Measurements from ENCODE around the gene NAT8L. TPM values are rescaled to one million over a fixed set of nuclear protein-coding genes. Genes with fewer than 3 reads are reported as not detected.

The NAT8L gene
- polyA plus RNA-seq, 1 donor from 2014 or later = 12.6 TPM

- H3K4me3 ChIP-seq (ENCODE audit: low read length) = no peak overlapping the region
- no peaks in the 10 kb centered on the region for H3K79me2 ChIP-seq (replicated peaks; ENCODE audit: insufficient read depth, low read length)
- no peak overlapping the region for H3K27ac ChIP-seq (ENCODE audit: low read length)
- H3K36me3 ChIP-seq (ENCODE audit: insufficient read depth, low read length) = no peaks in the 10 kb centered on the region
- no peak overlapping the region for H3K4me2 ChIP-seq (ENCODE audit: low read length)
- no peaks in the 10 kb centered on the region for H3F3A ChIP-seq (ENCODE audit: insufficient read depth, low read length, poor library complexity, severe bottlenecking)
- no peak for TF ChIP-seq POLR2AphosphoS5 (IDR thresholded peaks at IDR 0.05)
- TF ChIP-seq CTCF (IDR thresholded peaks at IDR 0.05; ENCODE audit: poor library complexity, severe bottlenecking) = no peak
- no peak for TF ChIP-seq EP300 (conservative IDR thresholded peaks at IDR 0.05; ENCODE audit: poor library complexity, severe bottlenecking)
- TF ChIP-seq REST (IDR thresholded peaks at IDR 0.05; ENCODE audit: borderline replicate concordance) = no peak
- TF ChIP-seq TAF1 (IDR thresholded peaks at IDR 0.05; ENCODE audit: low read depth) = no peak
- TF ChIP-seq MXI1 (conservative IDR thresholded peaks at IDR 0.05; ENCODE audit: poor library complexity, severe bottlenecking) = no peak
- TF ChIP-seq EZH2 (IDR thresholded peaks at IDR 0.05; ENCODE audit: borderline replicate concordance, insufficient read depth, low read length, poor library complexity, severe bottlenecking) = no peak
- TF ChIP-seq RAD21 (conservative IDR thresholded peaks at IDR 0.05) = no peak
- no peak for TF ChIP-seq SMC3 (conservative IDR thresholded peaks at IDR 0.05; ENCODE audit: poor library complexity)
- no peaks in the 10 kb centered on the region for H3K9me3 ChIP-seq (ENCODE audit: low read length)
- no peaks in the 10 kb centered on the region for H4K20me1 ChIP-seq (ENCODE audit: insufficient read depth)
- H3K9ac ChIP-seq (ENCODE audit: low read length) = no peak overlapping the region
- H3K27me3 ChIP-seq (ENCODE audit: insufficient read depth, low read depth, low read length) = no peaks in the 10 kb centered on the region
- H3K9me2 ChIP-seq (ENCODE audit: insufficient read depth, low read length) = no peaks in the 10 kb centered on the region
- H2AFZ ChIP-seq (ENCODE audit: low read depth, low read length) = no peak overlapping the region
Observed at GRCh38 chr4:2085496-2085901, 26.4 kb downstream of the NAT8L start.

- Histone ChIP-seq H3K36me3 (ENCODE audit: insufficient read depth, low read length) (no peaks in the 10 kb centered on the region), H3K9me3 (ENCODE audit: low read length) (no peaks in the 10 kb centered on the region), H3K9ac (ENCODE audit: low read length) (no peak overlapping the region), H3K4me2 (ENCODE audit: low read length) (no peak overlapping the region), H3K4me3 (ENCODE audit: low read length) (no peak overlapping the region), H2AFZ (ENCODE audit: low read depth, low read length) (no peak overlapping the region), H3K27me3 (ENCODE audit: insufficient read depth, low read depth, low read length) (no peaks in the 10 kb centered on the region), H3K27ac (ENCODE audit: low read length) (no peak overlapping the region), H3F3A (ENCODE audit: insufficient read depth, low read length, poor library complexity, severe bottlenecking) (no peaks in the 10 kb centered on the region), H3K9me2 (ENCODE audit: insufficient read depth, low read length) (no peaks in the 10 kb centered on the region), H3K79me2 (replicated peaks; ENCODE audit: insufficient read depth, low read length) (no peaks in the 10 kb centered on the region), H4K20me1 (ENCODE audit: insufficient read depth) (no peaks in the 10 kb centered on the region)
- no peak for TF ChIP-seq EZH2 (IDR thresholded peaks at IDR 0.05; ENCODE audit: borderline replicate concordance, insufficient read depth, low read length, poor library complexity, severe bottlenecking)
- TF ChIP-seq REST (IDR thresholded peaks at IDR 0.05; ENCODE audit: borderline replicate concordance) = no peak
- no peak for TF ChIP-seq EP300 (conservative IDR thresholded peaks at IDR 0.05; ENCODE audit: poor library complexity, severe bottlenecking)
- TF ChIP-seq MXI1 (conservative IDR thresholded peaks at IDR 0.05; ENCODE audit: poor library complexity, severe bottlenecking) = no peak
- TF ChIP-seq CTCF (IDR thresholded peaks at IDR 0.05; ENCODE audit: poor library complexity, severe bottlenecking) = no peak
Observed at GRCh38 chr4:2087170-2087569, 28.0 kb downstream of the NAT8L start.

Data from neural cell (in vitro differentiated cells).